GM12891 (cell line): ENCODE data around the gene EIF4A2.

Experiments
- POLR2A ChIP-seq: IDR thresholded peaks from 2 replicates; pipeline ENCODE4 v1.6.1; 2011; ENCODE audit warnings: low read depth, low read length, control low read depth
- POLR2AphosphoS5 ChIP-seq: IDR thresholded peaks from 2 replicates; pipeline ENCODE4 v1.6.1; 2011; ENCODE audit warnings: low read depth, low read length, control low read depth
- POU2F2 ChIP-seq: IDR thresholded peaks from 2 replicates; pipeline ENCODE4 v1.6.1; 2011; ENCODE audit warnings: low read depth, mild to moderate bottlenecking, control low read depth, low read length, moderate library complexity
- TAF1 ChIP-seq: IDR thresholded peaks from 2 replicates; pipeline ENCODE4 v1.6.1; 2011; ENCODE audit warnings: low read depth, low read length, control low read depth

GRCh38 chr3:186772281-186772694 is 11.1 kb upstream of the EIF4A2 start:
- TF ChIP-seq TAF1 = no peak
- TF ChIP-seq POLR2AphosphoS5 = no peak
- TF ChIP-seq POLR2A = no peak
- TF ChIP-seq POU2F2 = no peak
